A673 (cell line): Measurements from ENCODE around the gene LPCAT1. TPM values are rescaled to one million over a fixed set of nuclear protein-coding genes. Genes with fewer than 3 reads are reported as not detected.

ENCODE experiments used
- BruUV-seq: library from RNA; stranded (reverse); fragments of 400-500 nt; replicated peaks from 2 replicates; lab custom pipeline; 2021; lab: Mats Ljungman, UMichigan
- CTCF ChIA-PET: fragments of 300-600 bp; sonication (Branson Sonifier 250); formaldehyde crosslinking; loops from one replicate; lab custom pipeline; 2022; ENCODE audit warnings: antibody characterized with exemption; lab: Charles Lee
- POLR2A ChIA-PET: fragments of 300-600 bp; sonication (Branson Sonifier 250); formaldehyde crosslinking; loops from one replicate; lab custom pipeline; 2022; ENCODE audit warnings: antibody characterized with exemption; ENCODE audit not compliant: low non-redundant PET; lab: Charles Lee
- DNase-seq: peaks from one replicate; pipeline ENCODE4 v3.0.0-alpha.2; 2015; ENCODE audit warnings: low spot score
- H3K27ac ChIP-seq: fragments of 200-600 bp; sonication (generic); 2 replicates; pipeline ENCODE4 v1.5.1; 2016; ENCODE audit warnings: mixed run types, low read depth, mild to moderate bottlenecking, mixed read lengths, antibody characterized with exemption, low read length; ENCODE audit not compliant: poor library complexity, severe bottlenecking
- H3K27me3 ChIP-seq: fragments of 200-600 bp; sonication (generic); replicated peaks from 2 replicates; pipeline ENCODE4 v1.6.1; 2017; ENCODE audit warnings: mixed run types, low read depth, mild to moderate bottlenecking, mixed read lengths, antibody characterized with exemption, low read length; ENCODE audit not compliant: insufficient read depth, poor library complexity
- H3K36me3 ChIP-seq: fragments of 200-600 bp; sonication (generic); 2 replicates; pipeline ENCODE4 v1.6.1; 2016; ENCODE audit warnings: mixed run types, mild to moderate bottlenecking, mixed read lengths, antibody characterized with exemption, low read length; ENCODE audit not compliant: insufficient read depth, poor library complexity, severe bottlenecking
- H3K4me1 ChIP-seq: fragments of 200-600 bp; sonication (generic); 2 replicates; pipeline ENCODE4 v1.6.1; 2017; ENCODE audit warnings: mixed run types, mild to moderate bottlenecking, mixed read lengths, antibody characterized with exemption, low read length; ENCODE audit not compliant: insufficient read depth, poor library complexity, severe bottlenecking
- H3K4me3 ChIP-seq: fragments of 200-600 bp; sonication (generic); 2 replicates; pipeline ENCODE4 v1.5.1; 2016; ENCODE audit warnings: low read depth, mixed run types, mild to moderate bottlenecking, mixed read lengths, low read length; ENCODE audit not compliant: poor library complexity, severe bottlenecking
- H3K9me3 ChIP-seq: fragments of 200-600 bp; sonication (generic); 2 replicates; pipeline ENCODE4 v1.6.1; 2016; ENCODE audit warnings: mixed run types, low read depth, mild to moderate bottlenecking, mixed read lengths, antibody characterized with exemption, low read length; ENCODE audit not compliant: poor library complexity, severe bottlenecking
- CTCF ChIP-seq: fragments of 300-800, 200-600 bp; sonication (generic); conservative IDR thresholded peaks from 2 replicates; pipeline ENCODE4 v1.5.1; 2017; ENCODE audit warnings: low read depth, mild to moderate bottlenecking, antibody characterized with exemption, low read length, moderate library complexity, mixed read lengths
- EZH2 ChIP-seq: fragments of 200-600 bp; sonication (generic); IDR thresholded peaks from 2 replicates; pipeline ENCODE4 v1.6.1; 2017; ENCODE audit warnings: borderline replicate concordance, low read depth, mild to moderate bottlenecking, mixed read lengths, antibody characterized with exemption, low read length; ENCODE audit not compliant: poor library complexity, severe bottlenecking
- intact Hi-C: fragments of 100-400 bp; cut with micrococcal nuclease; formaldehyde crosslinking; loops from one replicate; pipeline ENCODE4 v1.10.0; 2022; ENCODE audit not compliant: unreplicated experiment
- total RNA-seq: library from RNA; stranded (reverse); gene quantifications from 2 replicates; pipeline ENCODE4 v1.2.3, GENCODE V29; 2021

LPCAT1 gene
- total RNA-seq, 1 experiment from 2014 or later = 97.3 TPM

GRCh38 chr5:1519631-1520210 is 4.0 kb downstream of the LPCAT1 start:
- ChIA-PET CTCF (no interaction called here), POLR2A (no interaction called here)
- TF ChIP-seq CTCF (no peak), EZH2 (no peak)
- H3K27ac ChIP-seq = no peak overlapping the region
- no peaks in the 10 kb centered on the region for H3K27me3 ChIP-seq
- no peak for DNase-seq
- BruUV-seq = no TSS peak
- H3K4me3 ChIP-seq = no peak overlapping the region
- peaks cover 18% of the 10 kb centered on the region for H3K36me3 ChIP-seq
- intact Hi-C loops = loop anchor here (5.0 kb wide), 1 partner anchor 123 kb away; no protein-coding TSS in a partner anchor
- peaks cover 18% of the 10 kb centered on the region for H3K4me1 ChIP-seq
- no peaks in the 10 kb centered on the region for H3K9me3 ChIP-seq

GRCh38 chr5:1517838-1518237 is 5.9 kb downstream of the LPCAT1 start:
- Histone ChIP-seq H3K4me1 (peaks cover 18% of the 10 kb centered on the region), H3K36me3 (peaks cover 18% of the 10 kb centered on the region), H3K4me3 (no peak overlapping the region), H3K27ac (no peak overlapping the region), H3K27me3 (no peaks in the 10 kb centered on the region), H3K9me3 (no peaks in the 10 kb centered on the region)
- TF ChIP-seq CTCF (no peak), EZH2 (no peak)
- intact Hi-C loops = no loop called here
- DNase-seq = no peak
- BruUV-seq = no TSS peak
- POLR2A ChIA-PET = no interaction called here
- CTCF ChIA-PET = no interaction called here

- H3K4me3 ChIP-seq = no peak overlapping the region
- H3K9me3 ChIP-seq = no peaks in the 10 kb centered on the region
- CTCF ChIA-PET = no interaction called here
- intact Hi-C loops = no loop called here
- TF ChIP-seq EZH2 (no peak), CTCF (no peak)
- H3K4me1 ChIP-seq = peaks cover 12% of the 10 kb centered on the region
- peaks cover 18% of the 10 kb centered on the region for H3K36me3 ChIP-seq
- no peaks in the 10 kb centered on the region for H3K27me3 ChIP-seq
- POLR2A ChIA-PET = no interaction called here
- no peak overlapping the region for H3K27ac ChIP-seq
- BruUV-seq = no TSS peak
- no peak for DNase-seq
Observed at GRCh38 chr5:1516615-1517601, 6.9 kb downstream of the LPCAT1 start.
